OCI-LY3 (cell line): ENCODE data around the gene MBOAT7.
"Not testable (repeated sequence)": the region's sequence is repeated elsewhere in the genome, so short reads cannot be mapped to it uniquely, and the experiment has no call there.

ENCODE experiments used
- H2AFZ ChIP-seq: fragments of 200-600, 300-600 bp; shearing (Covaris generic); 2 replicates; pipeline ENCODE4 v1.6.0; 2014; ENCODE audit warnings: antibody characterized with exemption, low read depth, low read length
- H3K27ac ChIP-seq: fragments of 200-600, 300-600 bp; sonication (generic); 2 replicates; pipeline ENCODE4 v1.5.1; 2014; ENCODE audit warnings: mild to moderate bottlenecking, low read length, moderate library complexity, mixed read lengths
- H3K27me3 ChIP-seq: fragments of 200-600, 300-600 bp; sonication (generic); 2 replicates; pipeline ENCODE4 v1.6.1; 2014; ENCODE audit warnings: low read depth, low read length, mixed read lengths
- H3K36me3 ChIP-seq: fragments of 200-600, 300-600 bp; sonication (generic); replicated peaks from 2 replicates; pipeline ENCODE3; 2014; ENCODE audit warnings: low read depth, low read length, mixed read lengths
- H3K4me1 ChIP-seq: fragments of 300-600, 200-600 bp; sonication (generic); 2 replicates; pipeline ENCODE4 v1.6.1; 2014; ENCODE audit warnings: low read length, mixed read lengths
- H3K4me2 ChIP-seq: fragments of 200-600, 300-600 bp; sonication (generic); 2 replicates; pipeline ENCODE4 v1.6.1; 2014; ENCODE audit warnings: low read length, mixed read lengths
- H3K4me3 ChIP-seq: fragments of 300-600, 200-600 bp; sonication (generic); 2 replicates; pipeline ENCODE4 v1.5.1; 2014; ENCODE audit warnings: antibody characterized with exemption, mild to moderate bottlenecking, low read length, moderate library complexity
- H3K79me2 ChIP-seq: fragments of 300-600, 200-600 bp; shearing (Covaris generic); 2 replicates; pipeline ENCODE4 v1.6.1; 2014; ENCODE audit warnings: mild to moderate bottlenecking, low read length, mixed read lengths
- H3K9ac ChIP-seq: fragments of 300-600, 200-600 bp; shearing (Covaris generic); 2 replicates; pipeline ENCODE4 v1.6.0; 2014; ENCODE audit warnings: mild to moderate bottlenecking, low read length, moderate library complexity
- H3K9me3 ChIP-seq: fragments of 200-600, 300-600 bp; shearing (Covaris generic); 2 replicates; pipeline ENCODE4 v1.6.1; 2014; ENCODE audit warnings: low read length, mixed read lengths; ENCODE audit not compliant: insufficient read depth
- H4K20me1 ChIP-seq: fragments of 200-600, 300-600 bp; sonication (generic); 2 replicates; pipeline ENCODE4 v1.6.1; 2016; ENCODE audit warnings: low read length, mixed read lengths; ENCODE audit not compliant: insufficient read depth
- EZH2phosphoT487 ChIP-seq: fragments of 200-600 bp; shearing (Covaris generic); IDR thresholded peaks from 2 replicates; pipeline ENCODE4 v1.6.1; 2018; ENCODE audit warnings: antibody characterized with exemption, mixed run types, low read depth
- TF ChIP-seq, protein P1 (sequence below): fragments of 200-600, 300-600 bp; sonication (generic); IDR thresholded peaks from 2 replicates; pipeline ENCODE4 v1.5.1; 2014; ENCODE audit warnings: antibody characterized with exemption, low read length, low read depth

MBOAT7 gene

DNA sequence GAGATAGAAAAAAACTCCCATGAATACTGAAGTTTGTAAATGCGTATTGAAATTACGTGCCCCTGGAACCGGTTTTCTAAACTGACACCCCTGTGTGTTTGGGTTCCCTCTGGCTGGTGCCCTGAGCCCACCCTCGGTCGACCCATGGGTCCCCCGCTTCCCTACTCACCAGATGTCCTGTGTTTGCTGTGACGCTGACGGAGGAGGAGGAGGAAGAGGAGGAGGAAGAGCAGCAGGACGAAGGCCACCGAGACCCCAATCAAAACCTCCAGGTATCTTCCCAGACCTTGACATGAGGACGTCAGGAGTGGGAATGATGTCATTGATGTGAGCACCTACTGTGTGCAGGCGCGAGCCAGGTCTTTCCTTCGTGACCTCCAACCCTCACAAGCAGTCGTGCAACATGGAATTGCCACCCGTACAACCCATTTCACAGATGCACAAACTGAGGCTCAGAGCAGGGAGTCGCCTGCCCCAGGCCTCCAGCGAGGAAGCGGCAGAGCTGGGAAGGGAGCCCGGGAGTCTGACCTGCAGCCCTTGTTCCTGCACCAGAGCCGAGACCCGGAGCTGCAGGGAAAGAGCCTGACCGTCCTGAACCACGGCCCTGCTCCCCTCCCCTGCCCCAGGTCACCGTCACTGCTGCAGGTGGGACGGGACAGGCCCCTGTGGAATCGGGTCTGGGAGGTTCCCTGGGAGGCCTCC lies 29.7 kb upstream of the MBOAT7 start:
- H3K27me3 ChIP-seq = no peaks in the 10 kb centered on the region
- TF ChIP-seq, protein P1, sequence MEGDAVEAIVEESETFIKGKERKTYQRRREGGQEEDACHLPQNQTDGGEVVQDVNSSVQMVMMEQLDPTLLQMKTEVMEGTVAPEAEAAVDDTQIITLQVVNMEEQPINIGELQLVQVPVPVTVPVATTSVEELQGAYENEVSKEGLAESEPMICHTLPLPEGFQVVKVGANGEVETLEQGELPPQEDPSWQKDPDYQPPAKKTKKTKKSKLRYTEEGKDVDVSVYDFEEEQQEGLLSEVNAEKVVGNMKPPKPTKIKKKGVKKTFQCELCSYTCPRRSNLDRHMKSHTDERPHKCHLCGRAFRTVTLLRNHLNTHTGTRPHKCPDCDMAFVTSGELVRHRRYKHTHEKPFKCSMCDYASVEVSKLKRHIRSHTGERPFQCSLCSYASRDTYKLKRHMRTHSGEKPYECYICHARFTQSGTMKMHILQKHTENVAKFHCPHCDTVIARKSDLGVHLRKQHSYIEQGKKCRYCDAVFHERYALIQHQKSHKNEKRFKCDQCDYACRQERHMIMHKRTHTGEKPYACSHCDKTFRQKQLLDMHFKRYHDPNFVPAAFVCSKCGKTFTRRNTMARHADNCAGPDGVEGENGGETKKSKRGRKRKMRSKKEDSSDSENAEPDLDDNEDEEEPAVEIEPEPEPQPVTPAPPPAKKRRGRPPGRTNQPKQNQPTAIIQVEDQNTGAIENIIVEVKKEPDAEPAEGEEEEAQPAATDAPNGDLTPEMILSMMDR = no peak
- TF ChIP-seq EZH2phosphoT487 = no peak

DNA sequence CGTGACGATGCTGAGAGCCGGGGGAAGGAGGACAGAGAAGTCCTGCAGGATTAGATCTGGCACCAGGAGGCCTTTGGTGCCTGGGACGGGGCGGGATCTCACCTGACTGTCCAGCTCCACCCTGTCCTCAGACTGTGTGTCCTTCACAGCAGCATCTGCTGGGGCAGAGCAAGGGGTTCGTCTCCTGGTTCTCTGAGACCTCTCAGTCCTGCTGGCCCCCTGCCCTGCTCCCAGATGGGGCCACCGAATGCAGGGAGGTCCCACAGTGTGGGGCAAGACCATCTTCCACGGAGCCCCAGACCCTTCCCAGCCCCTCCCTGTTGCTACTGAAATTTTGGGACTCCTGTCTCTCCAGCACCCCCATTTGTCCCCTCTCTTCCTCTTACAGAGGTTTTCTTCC lies 28.9 kb upstream of the MBOAT7 start:
- H3K4me1 ChIP-seq = peaks cover 8% of the 10 kb centered on the region; the same call in 1 of the 2 replicates
- H3K36me3 ChIP-seq = peaks cover 4% of the 10 kb centered on the region
- H3K9ac ChIP-seq = no peak overlapping the region
- no peaks in the 10 kb centered on the region for H3K9me3 ChIP-seq
- no peak overlapping the region for H2AFZ ChIP-seq
- no peak overlapping the region for H3K27ac ChIP-seq
- no peaks in the 10 kb centered on the region for H4K20me1 ChIP-seq
- H3K4me2 ChIP-seq = no peak overlapping the region
- H3K27me3 ChIP-seq = no peaks in the 10 kb centered on the region
- H3K4me3 ChIP-seq = no peak overlapping the region
- no peak for TF ChIP-seq EZH2phosphoT487
- TF ChIP-seq, protein P1 = no peak
- H3K79me2 ChIP-seq = no peaks in the 10 kb centered on the region

More for the DNA sequence above, 29.7 kb upstream of the MBOAT7 start:
- Histone ChIP-seq H3K36me3 (peaks cover 3% of the 10 kb centered on the region), H3K27ac (no peak overlapping the region), H3K79me2 (no peaks in the 10 kb centered on the region), H3K4me3 (no peak overlapping the region), H3K9me3 (no peaks in the 10 kb centered on the region), H4K20me1 (no peaks in the 10 kb centered on the region), H3K9ac (no peak overlapping the region), H3K4me2 (no peak overlapping the region), H3K4me1 (peaks cover 9% of the 10 kb centered on the region; the same call in 1 of the 2 replicates), H2AFZ (no peak overlapping the region)

DNA sequence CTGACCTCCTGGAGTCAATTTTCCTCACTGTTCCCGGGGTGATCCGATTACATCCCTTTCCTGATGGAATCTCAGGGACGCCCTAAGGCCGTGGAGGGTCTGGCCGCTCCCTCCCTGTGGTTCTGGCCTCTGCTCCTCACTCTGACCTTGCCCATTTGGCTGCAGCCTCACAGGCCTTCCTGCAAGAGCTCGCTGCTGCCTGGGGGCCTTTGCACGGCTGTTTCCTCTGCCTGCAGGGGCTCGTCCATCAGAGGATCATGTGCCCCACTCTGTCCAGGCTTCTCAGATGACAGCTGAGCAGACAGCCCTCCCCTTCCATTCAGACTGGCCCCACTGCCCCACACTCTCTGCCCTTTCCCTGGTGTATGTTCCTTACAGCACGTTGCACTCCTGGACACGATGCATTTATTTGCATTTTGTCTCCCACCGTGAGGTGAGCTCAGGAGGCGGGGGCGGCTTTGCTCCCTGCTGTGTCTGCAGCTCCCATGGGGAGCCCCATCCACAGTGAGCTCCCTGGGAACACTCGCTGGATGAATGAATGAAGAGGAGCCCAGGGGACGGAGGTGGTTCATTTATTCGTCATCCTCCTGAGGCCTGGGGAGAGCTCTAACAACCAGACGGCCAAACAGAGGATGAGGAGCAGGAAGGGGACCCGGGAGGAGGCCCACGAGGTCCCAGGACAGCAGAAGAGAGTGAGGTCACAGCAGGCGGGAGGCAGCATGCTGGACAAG lies 28.3 kb upstream of the MBOAT7 start:
- not testable (repeated sequence) for H3K27me3 ChIP-seq, H3K4me3 ChIP-seq, H3K4me1 ChIP-seq, H3K9me3 ChIP-seq, H4K20me1 ChIP-seq, H3K79me2 ChIP-seq, H3K36me3 ChIP-seq, H2AFZ ChIP-seq, H3K27ac ChIP-seq, H3K9ac ChIP-seq, H3K4me2 ChIP-seq

DNA sequence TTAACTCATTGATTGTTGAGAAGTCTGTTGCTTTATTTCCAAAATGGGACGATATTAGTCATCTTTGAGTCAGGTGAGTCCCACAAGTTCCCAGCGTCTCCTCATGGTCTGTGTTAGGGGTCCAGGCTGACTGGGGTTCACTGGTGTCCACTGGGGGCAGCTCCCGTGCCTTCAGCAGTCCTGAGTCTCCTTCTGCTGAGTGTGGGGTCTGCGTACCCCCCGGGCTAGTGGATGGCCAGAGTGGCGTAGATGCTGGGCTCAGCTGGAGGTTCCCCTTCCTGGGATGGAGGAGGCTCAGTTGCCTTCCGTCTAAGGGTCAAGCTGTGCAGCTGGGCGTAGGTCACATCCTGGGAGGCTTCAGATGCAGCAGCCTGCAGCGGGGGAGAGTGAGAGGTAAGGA lies 27.5 kb upstream of the MBOAT7 start:
- peaks cover 8% of the 10 kb centered on the region for H3K36me3 ChIP-seq
- H3K27ac ChIP-seq = no peak overlapping the region
- TF ChIP-seq EZH2phosphoT487 = no peak
- TF ChIP-seq, protein P1 = no peak
- no peak overlapping the region for H3K9ac ChIP-seq
- H3K4me3 ChIP-seq = no peak overlapping the region
- H3K27me3 ChIP-seq = no peaks in the 10 kb centered on the region
- H3K4me2 ChIP-seq = no peak overlapping the region
- no peaks in the 10 kb centered on the region for H3K79me2 ChIP-seq
- H2AFZ ChIP-seq = no peak overlapping the region
- no peaks in the 10 kb centered on the region for H3K9me3 ChIP-seq
- no peaks in the 10 kb centered on the region for H3K4me1 ChIP-seq
- no peaks in the 10 kb centered on the region for H4K20me1 ChIP-seq

DNA sequence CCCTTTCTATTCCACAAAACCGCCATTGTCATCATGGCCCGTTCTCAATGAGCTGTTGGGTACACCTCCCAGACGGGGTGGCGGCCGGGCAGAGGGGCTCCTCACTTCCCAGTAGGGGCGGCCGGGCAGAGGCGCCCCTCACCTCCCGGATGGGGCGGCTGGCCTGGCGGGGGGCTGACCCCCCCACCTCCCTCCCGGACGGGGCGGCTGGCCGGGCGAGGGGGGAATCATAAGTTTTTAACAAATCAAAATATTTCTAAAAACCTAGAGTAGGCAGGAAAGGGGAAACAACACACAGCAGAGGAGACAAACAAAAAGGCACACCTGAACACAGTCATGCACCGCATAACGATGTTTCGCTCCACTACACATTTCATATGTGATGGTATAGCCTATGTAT lies 25.4 kb upstream of the MBOAT7 start:
- H3K79me2 ChIP-seq, H3K4me1 ChIP-seq, H3K9me3 ChIP-seq, H3K9ac ChIP-seq, H3K27ac ChIP-seq, H3K4me2 ChIP-seq, H2AFZ ChIP-seq, H3K27me3 ChIP-seq, H3K4me3 ChIP-seq: not testable (repeated sequence)
- Histone ChIP-seq H3K36me3 (peaks cover 21% of the 10 kb centered on the region), H4K20me1 (peaks cover 15% of the 10 kb centered on the region)

DNA sequence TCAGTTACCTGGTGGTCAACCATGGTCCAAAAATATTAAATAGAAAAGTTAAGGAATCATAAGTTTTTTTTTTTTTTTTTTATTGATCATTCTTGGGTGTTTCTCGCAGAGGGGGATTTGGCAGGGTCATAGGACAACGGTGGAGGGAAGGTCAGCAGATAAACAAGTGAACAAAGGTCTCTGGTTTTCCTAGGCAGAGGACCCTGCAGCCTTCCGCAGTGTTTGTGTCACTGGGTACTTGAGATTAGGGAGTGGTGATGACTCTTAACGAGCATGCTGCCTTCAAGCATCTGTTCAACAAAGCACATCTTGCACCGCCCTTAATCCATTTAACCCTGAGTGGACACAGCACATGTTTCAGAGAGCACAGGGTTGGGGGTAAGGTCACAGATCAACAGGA lies 24.8 kb upstream of the MBOAT7 start:
- not testable (repeated sequence) for H3K27me3 ChIP-seq, H3K4me3 ChIP-seq, H3K9ac ChIP-seq, H3K79me2 ChIP-seq, H3K4me2 ChIP-seq, H3K9me3 ChIP-seq, H2AFZ ChIP-seq, H3K4me1 ChIP-seq, H3K27ac ChIP-seq
- Histone ChIP-seq H4K20me1 (peaks cover 20% of the 10 kb centered on the region), H3K36me3 (peaks cover 24% of the 10 kb centered on the region)
